Medulla oblongata (tissue), 1 donor: ENCODE measurements around the gene MMD2.
"Not testable (repeated sequence)": the region's sequence is repeated elsewhere in the genome, so short reads cannot be mapped to it uniquely, and the experiment has no call there.

Experiments
- DNase-seq: peaks from one replicate; pipeline ENCODE4 v3.0.0-alpha.2; 2015; ENCODE audit errors: extremely low spot score

Gene MMD2

GRCh38 chr7:4958477-4959301 lies at the start of gene MMD2:
Gene MMD2, minus strand, starts transcription at chr7:4959187. Its CDS starts 170 bp downstream, at chr7:4959017.
- no peak for DNase-seq

- peak; percentile 46 for DNase-seq
Observed at GRCh38 chr7:5005066-5005465, 46.1 kb upstream of the MMD2 start.

GRCh38 chr7:5001911-5002310 lies 42.9 kb upstream of the MMD2 start:
- no peak for DNase-seq

- no peak for DNase-seq
Observed at GRCh38 chr7:5001003-5001402, 42.0 kb upstream of the MMD2 start.

GRCh38 chr7:4999369-4999950 lies 40.5 kb upstream of the MMD2 start:
- no peak for DNase-seq

DNA sequence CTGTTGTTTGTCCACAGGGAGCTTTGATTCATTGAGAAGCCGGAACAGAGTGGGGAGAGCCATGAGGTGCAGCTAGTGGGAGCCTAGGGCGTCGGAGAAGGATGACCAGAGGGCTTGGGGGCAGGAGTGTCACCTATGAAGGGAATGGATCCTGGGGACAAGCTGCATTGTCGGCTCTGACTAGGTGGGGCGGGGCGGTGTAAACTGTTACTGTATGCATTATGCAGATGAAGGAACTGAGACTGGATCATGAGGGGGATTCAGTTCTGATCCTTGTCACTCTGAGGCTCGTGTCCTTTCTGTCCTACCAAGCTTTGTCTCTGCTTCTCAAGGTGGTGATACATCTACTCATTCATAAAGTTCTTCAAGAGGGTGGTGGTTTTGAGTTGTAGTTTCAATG lies 39.9 kb upstream of the MMD2 start:
- no peak for DNase-seq

DNA sequence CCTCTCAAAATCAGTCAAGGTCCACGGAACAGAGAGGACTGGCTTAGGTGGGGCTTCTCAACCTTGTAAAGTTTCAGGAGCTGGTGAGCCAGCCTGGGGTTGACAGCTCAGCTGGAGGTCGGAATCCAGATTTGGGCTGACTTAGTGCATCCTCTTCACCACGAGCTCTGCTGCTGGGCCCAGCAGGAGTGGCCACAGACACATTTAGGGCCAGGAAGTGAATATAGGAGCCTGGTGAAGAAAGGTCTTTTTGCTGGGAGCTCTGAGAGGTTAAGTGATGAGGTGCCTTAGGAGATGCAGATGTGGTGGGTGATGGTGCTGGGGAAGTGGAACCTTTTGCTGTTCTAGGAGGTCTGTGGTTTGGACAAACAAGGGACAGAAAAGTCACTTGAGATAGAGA lies 39.3 kb upstream of the MMD2 start:
- no peak for DNase-seq

DNA sequence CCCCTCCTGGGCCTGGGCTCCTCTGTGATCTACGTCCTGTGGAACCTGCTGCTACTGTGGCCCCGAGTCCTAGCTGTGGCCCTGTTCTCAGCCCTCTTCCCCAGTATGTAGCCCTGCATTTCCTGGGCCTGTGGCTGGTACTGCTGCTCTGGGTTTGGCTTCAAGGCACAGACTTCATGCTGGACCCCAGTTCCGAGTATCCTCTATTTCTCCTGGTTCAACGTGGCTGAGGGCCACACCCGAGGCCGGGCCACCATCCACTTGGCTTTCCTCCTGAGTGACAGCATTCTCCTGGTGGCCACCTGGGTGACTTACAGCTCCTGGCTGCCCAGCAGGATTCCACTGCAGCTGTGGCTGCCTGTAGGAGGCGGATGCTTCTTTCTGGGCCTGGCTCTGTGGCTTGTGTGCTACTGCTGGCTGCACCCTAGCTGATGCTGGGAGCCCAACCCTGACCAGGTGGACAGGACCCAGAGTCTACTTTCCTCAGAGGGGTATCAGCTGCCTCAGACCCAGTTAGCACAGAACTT lies 37.8 kb upstream of the MMD2 start:
- no peak for DNase-seq

DNA sequence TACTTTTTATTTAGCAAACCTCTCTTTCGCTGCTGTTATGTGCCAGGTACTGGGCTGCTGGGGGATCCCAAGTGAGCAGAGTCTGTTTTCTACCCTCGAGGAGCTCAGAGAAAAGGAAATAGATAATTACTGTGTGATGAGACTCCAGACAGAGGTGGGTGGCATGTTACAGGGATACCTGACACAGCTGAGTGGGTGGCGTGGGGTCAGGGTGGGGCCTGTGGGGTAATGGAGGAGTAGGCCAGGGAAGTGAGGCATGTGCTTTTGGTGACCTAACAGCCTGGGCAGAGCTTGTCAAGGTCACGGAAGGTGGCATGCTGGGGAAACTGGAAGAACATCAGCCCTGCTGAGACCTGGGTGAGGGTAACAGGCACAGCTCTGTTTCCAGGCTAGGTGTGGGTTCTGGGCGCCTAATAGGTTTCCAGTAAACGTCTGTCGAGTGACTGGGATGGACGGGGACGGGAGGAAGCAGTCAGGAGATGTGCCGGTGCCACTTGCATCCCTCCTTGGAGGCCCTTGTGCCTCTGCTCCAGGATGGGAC lies 36.5 kb upstream of the MMD2 start:
- no peak for DNase-seq

GRCh38 chr7:4993471-4993870 lies 34.5 kb upstream of the MMD2 start:
- DNase-seq: no peak

GRCh38 chr7:4982741-4983140 lies 23.8 kb upstream of the MMD2 start:
- not testable (repeated sequence) for DNase-seq

DNA sequence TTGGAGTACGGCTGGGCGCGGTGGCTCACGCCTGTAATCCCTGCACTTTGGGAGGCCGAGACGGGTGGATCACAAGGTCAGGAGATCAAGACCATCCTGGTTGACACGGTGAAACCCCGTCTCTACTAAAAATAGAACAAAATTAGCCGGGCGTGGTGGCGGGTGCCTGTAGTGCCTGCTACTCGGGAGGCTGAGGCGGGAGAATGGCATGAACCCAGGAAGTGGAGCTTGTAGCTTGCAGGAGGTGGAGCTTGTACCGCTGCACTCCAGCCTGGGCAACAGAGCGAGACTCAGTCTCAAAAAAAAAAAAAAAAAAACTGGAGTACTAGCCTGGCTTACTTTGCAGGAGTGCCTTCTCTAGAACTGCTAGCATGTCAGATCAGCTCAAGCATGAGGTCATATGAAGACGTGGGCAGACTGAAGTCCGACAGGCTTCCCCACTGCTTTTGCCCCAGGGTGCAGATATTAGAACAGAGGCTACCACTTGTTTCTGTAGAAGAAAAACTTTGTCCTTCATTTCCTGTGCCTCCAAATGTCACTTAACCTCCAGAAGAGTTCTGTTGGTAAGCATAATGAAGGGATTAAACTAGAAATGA lies 22.4 kb upstream of the MMD2 start:
- not testable (repeated sequence) for DNase-seq

GRCh38 chr7:4975626-4976025 lies 16.6 kb upstream of the MMD2 start:
- DNase-seq: not testable (repeated sequence)

DNA sequence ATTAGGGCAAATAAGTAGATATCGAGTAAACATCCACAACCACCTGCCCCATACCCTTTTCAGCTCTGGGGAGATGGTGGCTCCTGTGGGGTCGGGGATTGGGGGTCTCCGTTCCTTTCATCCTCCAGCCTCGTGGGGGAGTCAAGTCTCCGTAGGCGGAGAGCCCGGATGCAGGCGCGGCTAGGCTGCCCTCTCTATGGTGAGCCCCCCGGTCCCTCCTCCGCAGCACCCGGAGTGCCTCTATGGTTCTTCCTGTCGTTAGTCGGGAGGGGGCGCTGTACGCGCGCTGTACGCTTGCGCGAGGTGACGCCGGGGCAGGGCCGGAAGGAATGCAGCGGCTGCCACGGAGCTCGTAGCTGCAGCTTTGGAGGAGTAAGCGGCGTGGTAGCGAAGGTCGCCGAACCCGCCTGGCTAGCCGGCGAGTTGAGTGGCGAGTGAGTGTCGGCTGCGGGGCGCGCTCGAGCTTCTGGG lies 14.8 kb upstream of the MMD2 start:
- peak; percentile 94 for DNase-seq

- not testable (repeated sequence) for DNase-seq
Observed at GRCh38 chr7:4972446-4972845, 13.5 kb upstream of the MMD2 start.

DNA sequence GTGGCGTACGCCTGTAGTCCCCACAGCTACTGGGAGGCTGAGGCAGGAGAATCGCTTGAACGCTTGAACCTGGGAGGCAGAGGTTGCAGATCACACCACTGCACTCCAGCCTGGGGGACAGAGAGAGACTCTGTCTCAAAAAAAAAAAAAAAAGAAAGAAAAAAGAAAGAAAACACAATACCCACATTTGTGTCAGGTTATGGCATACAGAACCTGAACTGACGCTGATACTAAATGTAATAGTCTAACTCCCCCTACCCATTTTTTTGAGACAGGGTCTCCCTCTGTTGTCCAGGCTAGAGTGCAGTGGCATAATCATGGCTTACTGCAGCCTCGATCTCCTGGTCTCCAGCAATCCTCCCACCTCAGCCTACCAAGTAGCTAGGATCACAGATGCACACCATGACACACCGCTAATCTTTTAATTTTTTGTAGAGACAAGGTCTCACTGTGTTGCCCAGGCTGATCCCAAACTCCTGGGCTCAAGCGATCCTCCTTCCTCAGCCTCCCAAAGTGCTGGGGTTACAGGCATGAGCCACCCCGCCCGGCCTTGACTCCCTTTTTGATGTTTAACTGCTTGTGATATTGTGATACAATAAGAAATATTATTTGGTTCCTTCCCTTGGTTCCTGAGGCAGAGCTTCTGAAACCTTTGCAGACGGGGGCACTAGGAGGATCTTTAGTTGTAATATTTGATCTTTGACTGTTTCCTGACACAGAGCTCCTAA lies 6.5 kb upstream of the MMD2 start:
- no peak for DNase-seq

- DNase-seq: no peak
Observed at GRCh38 chr7:4964506-4964905, 5.5 kb upstream of the MMD2 start.

GRCh38 chr7:4962872-4963775 lies 4.1 kb upstream of the MMD2 start:
- no peak for DNase-seq

DNA sequence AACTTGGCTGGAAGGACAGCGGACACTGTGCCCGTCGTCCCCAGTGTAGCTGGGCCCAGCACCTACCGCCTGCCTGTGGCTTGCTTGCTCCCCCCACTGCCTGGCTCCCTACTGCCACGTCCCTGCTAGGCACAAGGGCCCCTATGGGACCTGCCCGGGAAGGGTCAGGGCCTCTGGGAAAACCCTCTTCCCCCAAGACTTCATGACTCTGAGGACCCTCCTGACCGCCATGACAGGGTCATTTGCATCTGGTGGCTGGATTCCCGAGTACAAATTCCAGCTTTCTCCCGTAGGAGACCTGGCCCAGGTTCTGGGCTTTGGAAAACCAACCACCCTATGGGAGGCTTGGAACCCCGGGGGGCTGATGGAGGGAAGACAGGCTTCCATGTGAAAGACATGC lies 1.4 kb upstream of the MMD2 start:
- DNase-seq: peak; percentile 36

DNA sequence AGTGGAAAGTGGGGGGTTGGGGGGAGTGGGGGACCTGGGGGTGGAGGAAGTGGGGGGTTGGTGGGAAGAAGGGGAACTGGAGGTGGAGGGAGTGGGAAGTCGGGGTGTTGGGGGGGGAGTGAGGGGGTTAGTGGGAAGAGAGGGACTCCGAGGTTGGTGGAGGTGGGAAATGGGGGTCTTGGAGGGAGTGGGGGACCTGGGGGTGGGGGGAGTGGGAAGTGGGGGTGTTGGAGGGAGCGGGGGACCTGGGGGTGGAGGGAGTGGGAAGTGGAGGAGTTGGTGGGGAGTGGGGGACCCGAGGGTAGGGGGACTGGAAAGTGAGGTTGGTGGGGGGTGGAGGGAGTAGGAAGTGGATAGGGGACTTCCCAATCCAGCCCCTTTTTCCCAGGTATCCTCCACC lies 906 bp upstream of the MMD2 start:
- DNase-seq: no peak

- no peak for DNase-seq
Observed at GRCh38 chr7:4959306-4959705, 319 bp upstream of the MMD2 start.
